Neutrophil (primary cell): Measurements from ENCODE around the gene B3GNT2.

ENCODE experiments used
- H3K27ac ChIP-seq: fragments of 200-600 bp; sonication (generic); 2 replicates; pipeline ENCODE4 v1.5.1; 2016; ENCODE audit warnings: mild to moderate bottlenecking, moderate library complexity
- H3K27me3 ChIP-seq: fragments of 200-600 bp; sonication (generic); 2 replicates; pipeline ENCODE4 v1.6.0; 2016; ENCODE audit warnings: mild to moderate bottlenecking
- H3K36me3 ChIP-seq: fragments of 200-600 bp; sonication (generic); 2 replicates; pipeline ENCODE4 v1.5.1; 2017
- H3K4me1 ChIP-seq, 2 experiments: fragments of 200-600 bp in 1 of 2; sonication (generic) in 1 of 2; 1 replicate in 1 of 2; 2 replicates in 1 of 2; pipeline versions ENCODE4 v1.5.1 to v1.6.1; 2013 to 2016; ENCODE audit warnings: low read depth in 1 of 2, low read length in 1 of 2, mild to moderate bottlenecking in 1 of 2, moderate library complexity in 1 of 2; ENCODE audit not compliant: control insufficient read depth in 1 of 2, insufficient read depth in 1 of 2
- H3K4me3 ChIP-seq, 2 experiments: fragments of 200-600 bp in 1 of 2; sonication (generic) in 1 of 2; 1 replicate in 1 of 2; 2 replicates in 1 of 2; pipeline ENCODE4 v1.5.1; 2013 to 2016; ENCODE audit warnings: low read depth in 1 of 2, low read length in 1 of 2, mild to moderate bottlenecking in 1 of 2, moderate library complexity in 1 of 2
- H3K9me3 ChIP-seq: fragments of 200-600 bp; sonication (generic); 2 replicates; pipeline ENCODE4 v1.5.1; 2016
- TF ChIP-seq, protein P1 (sequence below): fragments of 200-600 bp; sonication (generic); IDR thresholded peaks from 2 replicates; pipeline ENCODE4 v1.5.1; 2016; ENCODE audit warnings: antibody characterized with exemption

The B3GNT2 gene

GRCh38 chr2:62208074-62208757 lies 12.3 kb downstream of the B3GNT2 start:
- H3K27ac ChIP-seq: no peak overlapping the region
- no peaks in the 10 kb centered on the region for H3K27me3 ChIP-seq
- no peak overlapping the region for H3K4me3 ChIP-seq
- TF ChIP-seq, protein P1, sequence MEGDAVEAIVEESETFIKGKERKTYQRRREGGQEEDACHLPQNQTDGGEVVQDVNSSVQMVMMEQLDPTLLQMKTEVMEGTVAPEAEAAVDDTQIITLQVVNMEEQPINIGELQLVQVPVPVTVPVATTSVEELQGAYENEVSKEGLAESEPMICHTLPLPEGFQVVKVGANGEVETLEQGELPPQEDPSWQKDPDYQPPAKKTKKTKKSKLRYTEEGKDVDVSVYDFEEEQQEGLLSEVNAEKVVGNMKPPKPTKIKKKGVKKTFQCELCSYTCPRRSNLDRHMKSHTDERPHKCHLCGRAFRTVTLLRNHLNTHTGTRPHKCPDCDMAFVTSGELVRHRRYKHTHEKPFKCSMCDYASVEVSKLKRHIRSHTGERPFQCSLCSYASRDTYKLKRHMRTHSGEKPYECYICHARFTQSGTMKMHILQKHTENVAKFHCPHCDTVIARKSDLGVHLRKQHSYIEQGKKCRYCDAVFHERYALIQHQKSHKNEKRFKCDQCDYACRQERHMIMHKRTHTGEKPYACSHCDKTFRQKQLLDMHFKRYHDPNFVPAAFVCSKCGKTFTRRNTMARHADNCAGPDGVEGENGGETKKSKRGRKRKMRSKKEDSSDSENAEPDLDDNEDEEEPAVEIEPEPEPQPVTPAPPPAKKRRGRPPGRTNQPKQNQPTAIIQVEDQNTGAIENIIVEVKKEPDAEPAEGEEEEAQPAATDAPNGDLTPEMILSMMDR: no peak
- peaks cover 29 to 33% of the 10 kb centered on the region in 2 experiments for H3K4me1 ChIP-seq
- no peaks in the 10 kb centered on the region for H3K9me3 ChIP-seq
- H3K36me3 ChIP-seq: no peaks in the 10 kb centered on the region

GRCh38 chr2:62208758-62209114 lies 12.8 kb downstream of the B3GNT2 start:
- TF ChIP-seq, protein P1: no peak
- Histone ChIP-seq H3K27me3 (no peaks in the 10 kb centered on the region), H3K4me1 (peaks cover 30 to 33% of the 10 kb centered on the region in 2 experiments), H3K27ac (no peak overlapping the region), H3K4me3 (no peak overlapping the region), H3K36me3 (no peaks in the 10 kb centered on the region), H3K9me3 (no peaks in the 10 kb centered on the region)

DNA sequence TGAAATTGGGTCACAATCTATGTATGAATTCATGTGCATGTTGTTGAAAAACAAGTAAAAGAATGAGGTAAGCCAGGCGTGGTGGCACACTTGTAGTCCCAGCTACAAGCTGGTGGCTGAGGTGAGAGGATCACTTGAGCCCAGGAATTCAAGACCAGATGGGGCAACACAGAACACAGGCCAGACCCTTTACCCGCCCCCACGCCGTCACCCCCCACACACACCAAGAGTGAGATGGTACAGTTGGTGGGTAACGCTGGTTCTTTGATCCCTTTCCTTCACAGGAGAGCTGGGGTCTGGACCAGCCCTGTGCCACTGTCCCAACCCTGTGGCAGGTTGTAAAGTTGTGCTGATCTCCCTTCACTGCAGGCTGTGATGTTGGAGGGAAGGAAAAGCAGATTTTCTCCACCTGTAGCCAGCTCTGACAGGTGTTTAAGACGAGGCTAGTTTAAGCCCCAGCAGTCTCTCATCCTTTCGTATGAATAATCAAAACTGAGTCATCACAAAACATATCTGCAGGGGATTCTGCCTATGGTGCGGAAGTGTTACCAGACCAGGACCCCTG lies 13.6 kb downstream of the B3GNT2 start:
- TF ChIP-seq, protein P1: no peak
- no peak overlapping the region for H3K27ac ChIP-seq
- peaks cover 32 to 33% of the 10 kb centered on the region in 2 experiments for H3K4me1 ChIP-seq

GRCh38 chr2:62215306-62216064 lies 19.6 kb downstream of the B3GNT2 start:
- Histone ChIP-seq H3K4me1 (peaks cover 67 to 74% of the 10 kb centered on the region in 2 experiments), H3K36me3 (no peaks in the 10 kb centered on the region), H3K27me3 (no peaks in the 10 kb centered on the region), H3K27ac (peak overlapping the region; percentile 79), H3K4me3 (no peak overlapping the region), H3K9me3 (no peaks in the 10 kb centered on the region)
- TF ChIP-seq, protein P1: no peak

More for the DNA sequence above, 13.6 kb downstream of the B3GNT2 start:
- Histone ChIP-seq H3K4me3 (no peak overlapping the region), H3K36me3 (no peaks in the 10 kb centered on the region), H3K9me3 (no peaks in the 10 kb centered on the region), H3K27me3 (no peaks in the 10 kb centered on the region)

DNA sequence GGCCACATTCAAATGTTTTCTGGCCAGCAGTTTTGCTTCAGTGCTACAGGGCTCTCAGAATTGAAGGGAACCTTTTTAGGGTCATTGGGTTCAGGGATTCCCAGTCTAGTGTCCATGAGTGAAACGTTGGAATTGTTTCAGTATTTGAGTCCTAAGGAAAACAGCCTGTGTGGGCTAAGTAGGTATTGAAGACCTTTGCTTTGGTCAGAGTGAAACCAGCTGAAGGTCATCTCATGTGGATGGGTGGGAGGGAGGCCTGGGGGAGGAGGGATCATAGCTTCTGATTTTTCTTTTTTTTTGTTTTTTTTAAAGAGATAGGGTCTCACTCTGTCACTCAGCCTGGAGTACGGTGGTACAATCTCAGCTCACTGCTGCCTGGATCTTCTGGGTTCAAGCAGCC lies 20.2 kb downstream of the B3GNT2 start:
- Histone ChIP-seq H3K27ac (peak overlapping the region; percentile 79), H3K4me3 (no peak overlapping the region), H3K9me3 (no peaks in the 10 kb centered on the region), H3K27me3 (no peaks in the 10 kb centered on the region), H3K4me1 (peaks cover 72 to 80% of the 10 kb centered on the region in 2 experiments), H3K36me3 (no peaks in the 10 kb centered on the region)
- TF ChIP-seq, protein P1: no peak
